ENCODE measurements around the gene NAGLU.

Gene NAGLU

DNA sequence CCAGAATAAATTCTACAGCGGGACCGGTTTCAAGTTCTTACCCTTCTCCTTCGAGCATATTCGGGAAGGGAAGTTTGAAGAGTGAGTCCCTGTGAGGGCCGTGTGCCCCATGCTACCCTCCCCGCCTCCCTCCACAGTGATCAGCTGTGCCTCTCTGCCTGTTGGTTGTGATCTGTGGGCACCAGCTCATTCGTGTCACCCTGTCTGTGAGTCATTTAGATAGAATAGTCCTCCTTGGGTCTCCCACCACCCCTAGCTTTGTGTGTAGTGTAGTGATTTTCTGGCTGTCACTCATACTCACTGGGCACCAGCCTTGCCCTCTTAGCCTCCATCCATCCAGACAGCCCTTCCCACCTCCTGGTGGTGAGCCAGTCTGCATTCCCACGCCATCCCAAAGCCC is 15.0 kb upstream of the NAGLU start:
- 94% methylated on average over 7 of the region's 8 CpGs for WGBS
- Histone ChIP-seq H3K4me1 (ENCODE audit: insufficient read depth, low read length) (peaks cover 23% of the 10 kb centered on the region), H3K27me3 (ENCODE audit: insufficient read depth, low read length) (no peaks in the 10 kb centered on the region), H3K36me3 (ENCODE audit: insufficient read depth, low read length) (peaks cover 14% of the 10 kb centered on the region), H3K9ac (ENCODE audit: low read depth, low read length) (no peak overlapping the region), H3K27ac (ENCODE audit: low read depth, low read length) (no peak overlapping the region), H3K9me3 (ENCODE audit: insufficient read depth, low read depth, low read length) (no peaks in the 10 kb centered on the region), H3K4me3 (ENCODE audit: low read length) (no peak overlapping the region)

DNA sequence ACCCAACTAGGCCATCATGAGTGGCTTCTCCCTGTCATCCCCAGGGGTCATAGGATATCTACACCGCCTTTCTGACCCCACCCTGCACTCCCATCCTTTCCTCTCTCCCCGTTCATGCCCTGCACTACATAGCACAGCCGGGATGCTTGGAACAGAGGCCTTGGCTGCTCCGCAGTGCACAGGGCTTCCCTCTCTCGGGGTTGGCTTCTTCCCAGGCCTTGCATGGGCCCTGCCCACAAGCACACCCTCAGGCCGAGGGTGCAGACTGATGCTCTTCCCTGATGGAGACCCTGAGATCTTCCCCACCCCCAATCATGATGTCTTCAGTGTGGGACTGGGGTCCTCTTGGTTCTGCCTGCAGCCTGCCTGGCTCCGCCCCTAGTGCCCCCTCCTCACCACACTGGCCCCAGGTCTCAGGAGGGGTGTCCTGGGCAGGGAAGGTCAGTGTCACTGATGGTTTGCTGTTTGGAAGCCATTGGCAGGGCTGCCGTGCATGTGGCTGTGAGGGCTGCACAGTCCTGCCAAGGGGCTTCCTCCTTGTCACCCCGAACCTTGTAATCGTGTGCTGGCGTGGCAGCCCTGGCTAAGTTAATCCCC is 14.3 kb upstream of the NAGLU start:
- no peak overlapping the region for H3K9ac ChIP-seq (ENCODE audit: low read depth, low read length)
- 93% methylated on average over 11 of the region's 11 CpGs for WGBS
- no peak overlapping the region for H3K4me3 ChIP-seq (ENCODE audit: low read length)
- H3K4me1 ChIP-seq (ENCODE audit: insufficient read depth, low read length) = peaks cover 23% of the 10 kb centered on the region
- no peaks in the 10 kb centered on the region for H3K9me3 ChIP-seq (ENCODE audit: insufficient read depth, low read depth, low read length)
- no peak overlapping the region for H3K27ac ChIP-seq (ENCODE audit: low read depth, low read length)
- H3K36me3 ChIP-seq (ENCODE audit: insufficient read depth, low read length) = peaks cover 12% of the 10 kb centered on the region
- H3K27me3 ChIP-seq (ENCODE audit: insufficient read depth, low read length) = no peaks in the 10 kb centered on the region

DNA sequence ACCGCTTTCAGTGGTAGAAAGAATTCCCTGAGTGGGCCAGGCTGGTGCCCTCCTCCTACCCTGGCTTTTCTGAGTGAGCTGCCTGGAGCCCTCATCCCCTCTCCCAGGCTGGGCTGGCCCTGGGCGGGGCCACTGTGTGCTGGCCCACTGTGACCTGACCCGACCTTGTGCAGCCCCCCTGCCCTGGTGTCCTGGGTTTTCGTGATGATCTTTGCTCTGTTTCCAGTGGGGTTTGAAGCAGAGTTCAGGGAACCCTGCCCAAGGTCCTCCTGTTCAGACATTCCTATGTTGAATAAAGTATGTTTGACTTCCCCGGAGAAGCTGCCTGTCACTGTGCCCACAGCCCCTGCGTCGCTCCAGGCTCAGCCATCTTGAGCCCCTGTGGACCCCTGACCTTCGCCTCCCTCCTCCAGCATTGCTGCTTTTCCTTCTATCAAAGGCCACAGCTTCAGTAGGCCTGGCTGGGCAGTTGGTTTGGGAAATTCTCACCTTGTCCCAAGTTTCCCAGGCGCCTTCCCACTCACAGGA is 13.7 kb upstream of the NAGLU start:
- Histone ChIP-seq H3K9ac (ENCODE audit: low read depth, low read length) (no peak overlapping the region), H3K9me3 (ENCODE audit: insufficient read depth, low read depth, low read length) (no peaks in the 10 kb centered on the region), H3K4me3 (ENCODE audit: low read length) (no peak overlapping the region), H3K27me3 (ENCODE audit: insufficient read depth, low read length) (no peaks in the 10 kb centered on the region), H3K27ac (ENCODE audit: low read depth, low read length) (no peak overlapping the region), H3K36me3 (ENCODE audit: insufficient read depth, low read length) (peaks cover 11% of the 10 kb centered on the region), H3K4me1 (ENCODE audit: insufficient read depth, low read length) (peaks cover 23% of the 10 kb centered on the region)
- WGBS = 87% methylated on average over 9 of the region's 9 CpGs

DNA sequence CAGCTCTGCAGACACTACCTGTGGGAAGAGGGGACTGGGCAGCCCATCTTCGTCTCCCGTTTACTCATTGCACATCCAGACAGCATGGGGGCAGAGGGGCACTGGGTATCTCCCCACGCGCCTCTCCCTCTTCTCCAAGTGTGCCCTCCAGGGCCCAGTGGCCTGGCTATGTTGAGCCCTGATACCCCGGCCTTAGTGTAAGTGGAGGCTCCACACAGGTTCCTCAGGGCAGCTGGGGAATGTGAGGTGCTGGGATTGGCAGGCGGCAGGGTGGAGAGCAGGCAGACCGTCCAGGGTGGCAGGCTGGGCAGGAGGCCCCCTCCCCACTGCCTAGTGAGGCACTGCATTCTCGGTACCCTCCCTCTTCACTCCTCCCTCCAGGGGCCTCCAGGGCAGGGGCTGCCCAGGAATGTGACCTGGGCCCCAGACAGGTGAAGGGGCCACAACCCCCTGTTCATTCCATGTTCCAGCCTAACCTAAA is 13.2 kb upstream of the NAGLU start:
- H3K27ac ChIP-seq (ENCODE audit: low read depth, low read length) = no peak overlapping the region
- peaks cover 11% of the 10 kb centered on the region for H3K36me3 ChIP-seq (ENCODE audit: insufficient read depth, low read length)
- H3K9ac ChIP-seq (ENCODE audit: low read depth, low read length) = no peak overlapping the region
- no peaks in the 10 kb centered on the region for H3K27me3 ChIP-seq (ENCODE audit: insufficient read depth, low read length)
- 90% methylated on average over 8 of the region's 8 CpGs for WGBS
- H3K4me1 ChIP-seq (ENCODE audit: insufficient read depth, low read length) = peaks cover 23% of the 10 kb centered on the region
- no peaks in the 10 kb centered on the region for H3K9me3 ChIP-seq (ENCODE audit: insufficient read depth, low read depth, low read length)
- no peak overlapping the region for H3K4me3 ChIP-seq (ENCODE audit: low read length)

DNA sequence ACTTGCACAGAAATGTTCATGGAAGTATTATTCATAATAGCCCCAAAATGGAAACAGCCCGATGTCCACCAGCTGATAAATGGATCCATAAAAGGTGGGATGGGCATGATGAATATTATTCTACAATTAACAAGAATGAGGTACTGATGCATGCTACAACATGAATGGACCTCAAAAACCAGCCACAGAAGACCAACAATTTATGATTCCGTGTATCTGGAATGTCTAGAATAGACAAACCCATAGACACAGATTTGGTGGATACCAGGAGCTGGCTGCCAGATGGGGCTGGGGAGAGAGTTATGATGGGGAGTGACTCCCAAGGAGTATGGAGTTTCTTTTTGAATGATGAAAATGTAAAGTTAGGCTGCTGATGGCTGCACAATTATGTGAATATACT is 10.8 kb upstream of the NAGLU start:
- Histone ChIP-seq H3K4me3 (ENCODE audit: low read length) (no peak overlapping the region), H3K36me3 (ENCODE audit: insufficient read depth, low read length) (peaks cover 7% of the 10 kb centered on the region), H3K4me1 (ENCODE audit: insufficient read depth, low read length) (peaks cover 6% of the 10 kb centered on the region), H3K27me3 (ENCODE audit: insufficient read depth, low read length) (peaks cover under 1% of the 10 kb centered on the region; the same call in 1 of the 2 replicates), H3K9me3 (ENCODE audit: insufficient read depth, low read depth, low read length) (no peaks in the 10 kb centered on the region), H3K27ac (ENCODE audit: low read depth, low read length) (no peak overlapping the region), H3K9ac (ENCODE audit: low read depth, low read length) (no peak overlapping the region)
- whole genome bisulfite sequencing = 93% methylated on average over 2 of the region's 2 CpGs

DNA sequence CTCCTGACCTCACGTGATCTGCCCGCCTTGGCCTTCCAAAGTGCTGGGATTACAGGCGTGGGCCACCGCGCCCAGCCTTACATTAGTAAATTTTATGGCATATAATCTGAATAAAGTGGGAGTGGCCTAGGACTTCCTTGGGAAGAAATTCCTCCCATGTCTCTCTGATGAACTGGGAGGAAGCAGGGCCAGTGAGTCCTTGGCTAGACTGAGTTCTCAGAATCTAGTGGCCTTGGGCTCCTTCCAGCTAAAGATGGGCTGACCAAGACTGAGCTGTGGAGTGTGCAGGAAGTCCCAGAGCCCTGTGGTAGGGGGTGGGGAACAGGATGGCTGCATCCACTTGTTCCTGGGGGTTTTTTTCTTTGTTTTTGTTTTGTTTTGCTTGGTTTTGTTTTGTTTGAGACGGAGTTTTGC is 10.0 kb upstream of the NAGLU start:
- H3K9me3 ChIP-seq (ENCODE audit: insufficient read depth, low read depth, low read length) = no peaks in the 10 kb centered on the region
- peaks cover 7% of the 10 kb centered on the region for H3K27me3 ChIP-seq (ENCODE audit: insufficient read depth, low read length)
- WGBS = 98% methylated on average over 6 of the region's 6 CpGs
- no peak overlapping the region for H3K27ac ChIP-seq (ENCODE audit: low read depth, low read length)
- no peaks in the 10 kb centered on the region; the same call in 1 of the 2 replicates for H3K4me1 ChIP-seq (ENCODE audit: insufficient read depth, low read length)
- no peak overlapping the region for H3K9ac ChIP-seq (ENCODE audit: low read depth, low read length)
- no peak overlapping the region for H3K4me3 ChIP-seq (ENCODE audit: low read length)
- H3K36me3 ChIP-seq (ENCODE audit: insufficient read depth, low read length) = peaks cover 6% of the 10 kb centered on the region

DNA sequence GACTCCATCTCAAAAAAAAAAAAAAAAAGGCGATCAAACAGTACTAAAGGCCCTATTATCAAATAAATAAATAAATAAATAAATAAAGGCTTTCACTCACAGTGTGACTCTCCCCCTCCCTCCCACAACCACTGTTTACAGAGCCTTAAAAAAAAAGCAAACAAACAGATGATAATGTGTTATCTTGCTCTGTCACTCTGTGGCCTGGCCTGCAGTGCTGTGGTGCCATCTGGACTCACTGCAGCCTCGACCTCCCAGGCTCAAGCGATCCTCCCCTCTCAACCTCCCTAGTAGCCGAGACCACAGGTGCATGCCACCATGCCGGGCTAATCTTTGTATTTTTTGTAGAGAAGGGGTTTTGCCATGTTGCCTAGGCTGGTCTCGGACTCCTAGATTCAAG is 8.1 kb upstream of the NAGLU start:
- H3K9me3 ChIP-seq (ENCODE audit: insufficient read depth, low read depth, low read length) = no peaks in the 10 kb centered on the region
- no peak overlapping the region for H3K27ac ChIP-seq (ENCODE audit: low read depth, low read length)
- no peaks in the 10 kb centered on the region for H3K4me1 ChIP-seq (ENCODE audit: insufficient read depth, low read length)
- H3K36me3 ChIP-seq (ENCODE audit: insufficient read depth, low read length) = no peaks in the 10 kb centered on the region
- H3K9ac ChIP-seq (ENCODE audit: low read depth, low read length) = no peak overlapping the region
- peaks cover 14% of the 10 kb centered on the region for H3K27me3 ChIP-seq (ENCODE audit: insufficient read depth, low read length)
- WGBS = 88% methylated on average over 5 of the region's 6 CpGs
- H3K4me3 ChIP-seq (ENCODE audit: low read length) = no peak overlapping the region

DNA sequence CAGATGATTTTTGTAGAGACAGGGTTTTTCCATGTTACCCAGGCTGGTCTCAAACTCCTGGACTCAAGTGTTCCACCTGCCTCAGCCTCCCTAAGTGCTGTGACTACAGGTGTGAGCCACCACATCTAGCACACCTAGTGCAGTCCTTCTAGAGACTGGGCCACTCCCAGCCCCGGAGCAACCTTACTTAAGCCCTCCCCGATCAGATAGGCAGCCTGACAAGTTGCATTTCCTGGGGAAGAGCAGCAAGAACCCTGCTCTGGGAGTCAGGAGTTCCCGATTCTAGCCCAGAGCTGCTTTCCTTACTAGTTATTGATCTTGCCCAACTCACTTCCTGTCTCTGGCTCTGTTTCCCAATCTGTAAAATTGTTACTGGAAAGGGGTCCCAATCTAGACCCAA is 7.0 kb upstream of the NAGLU start:
- Histone ChIP-seq H3K36me3 (ENCODE audit: insufficient read depth, low read length) (no peaks in the 10 kb centered on the region), H3K4me1 (ENCODE audit: insufficient read depth, low read length) (no peaks in the 10 kb centered on the region), H3K9ac (ENCODE audit: low read depth, low read length) (no peak overlapping the region), H3K4me3 (ENCODE audit: low read length) (no peak overlapping the region), H3K27ac (ENCODE audit: low read depth, low read length) (no peak overlapping the region), H3K9me3 (ENCODE audit: insufficient read depth, low read depth, low read length) (no peaks in the 10 kb centered on the region), H3K27me3 (ENCODE audit: insufficient read depth, low read length) (peaks cover 23% of the 10 kb centered on the region)
- WGBS = 90% methylated on average over 3 of the region's 3 CpGs

DNA sequence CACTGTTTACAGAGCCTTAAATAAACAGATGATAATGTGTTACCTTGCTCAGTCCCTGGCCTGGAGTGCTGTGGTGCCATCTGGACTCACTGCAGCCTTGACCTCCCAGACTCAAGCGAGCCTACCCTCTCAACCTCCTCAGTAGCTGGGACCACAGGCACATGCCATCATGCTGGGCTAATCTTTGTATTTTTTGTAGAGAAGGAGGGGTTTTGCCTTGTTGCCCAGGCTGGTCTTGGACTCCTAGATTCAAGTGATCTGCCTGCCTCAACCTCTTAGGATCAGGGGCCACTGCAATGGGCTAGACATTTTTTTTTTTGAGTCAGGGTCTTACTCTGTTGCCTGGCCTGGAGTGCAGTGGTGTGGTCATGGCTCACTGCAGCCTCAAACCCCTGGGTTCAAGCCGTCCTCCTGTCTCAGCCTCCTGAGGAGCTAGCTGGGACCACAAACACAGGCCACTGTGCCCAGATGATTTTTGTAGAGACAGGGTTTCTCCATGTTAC is 5.0 kb upstream of the NAGLU start:
- Histone ChIP-seq H3K27ac (ENCODE audit: low read depth, low read length) (no peak overlapping the region), H3K4me3 (ENCODE audit: low read length) (no peak overlapping the region), H3K27me3 (ENCODE audit: insufficient read depth, low read length) (peaks cover 23% of the 10 kb centered on the region), H3K4me1 (ENCODE audit: insufficient read depth, low read length) (peaks cover 3% of the 10 kb centered on the region; the same call in 1 of the 2 replicates), H3K9me3 (ENCODE audit: insufficient read depth, low read depth, low read length) (no peaks in the 10 kb centered on the region), H3K36me3 (ENCODE audit: insufficient read depth, low read length) (no peaks in the 10 kb centered on the region), H3K9ac (ENCODE audit: low read depth, low read length) (no peak overlapping the region)
- 72% methylated on average over 2 of the region's 2 CpGs for WGBS

DNA sequence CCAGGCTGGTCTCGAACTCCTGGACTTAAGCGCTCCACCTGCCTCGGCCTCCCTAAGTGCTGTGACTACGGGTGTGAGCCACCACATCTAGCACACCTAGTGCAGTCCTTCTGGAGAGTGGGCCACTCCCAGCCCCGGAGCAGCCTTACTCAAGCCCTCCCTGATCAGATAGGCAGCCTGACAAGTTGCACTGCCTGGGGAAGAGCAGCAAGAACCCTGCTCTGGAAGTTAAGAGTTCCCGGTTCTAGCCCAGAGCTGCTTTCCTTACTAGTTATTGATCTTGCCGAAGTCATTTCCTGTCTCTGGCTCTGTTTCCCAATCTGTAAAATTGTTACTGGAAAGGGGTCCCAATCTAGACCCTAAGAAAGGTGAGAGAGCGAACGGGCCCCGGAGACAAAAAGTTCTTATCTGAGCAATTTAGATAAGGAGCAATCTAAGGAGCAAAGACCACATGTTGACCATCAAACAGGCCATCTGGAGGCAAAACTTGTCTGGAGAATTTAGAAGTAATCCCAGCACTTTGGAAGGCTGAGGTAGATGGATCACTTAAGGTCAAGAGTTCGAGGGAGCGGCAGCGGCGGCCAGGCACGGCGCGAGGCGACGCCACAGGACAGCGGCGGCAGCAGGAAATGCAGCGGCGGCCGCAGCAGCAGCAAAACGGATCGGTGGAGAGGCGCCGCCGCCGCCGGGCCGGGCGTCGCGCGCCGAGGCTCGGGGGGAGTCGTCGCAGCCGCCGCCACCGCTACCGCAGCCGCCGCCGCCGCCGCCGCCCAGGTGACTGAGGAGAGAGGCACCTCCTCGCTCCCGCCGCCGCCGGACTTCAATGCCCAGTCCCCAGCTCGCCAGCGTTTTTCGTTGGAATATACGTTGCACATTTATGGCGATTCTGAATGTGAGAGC is 4.3 kb upstream of the NAGLU start:
- Histone ChIP-seq H3K9ac (ENCODE audit: low read depth, low read length) (no peak overlapping the region), H3K9me3 (ENCODE audit: insufficient read depth, low read depth, low read length) (no peaks in the 10 kb centered on the region), H3K27ac (ENCODE audit: low read depth, low read length) (no peak overlapping the region), H3K27me3 (ENCODE audit: insufficient read depth, low read length) (peaks cover 23% of the 10 kb centered on the region), H3K36me3 (ENCODE audit: insufficient read depth, low read length) (no peaks in the 10 kb centered on the region), H3K4me1 (ENCODE audit: insufficient read depth, low read length) (peaks cover 3% of the 10 kb centered on the region; the same call in 1 of the 2 replicates), H3K4me3 (ENCODE audit: low read length) (peak overlapping the region; percentile 48)
- WGBS = 17% methylated on average over 60 of the region's 60 CpGs
